GM21381 (cell line): ENCODE measurements around the gene EPS8.

Experiments used
- ATAC-seq: cut with Tn5 transposase; IDR thresholded peaks from one replicate; pipeline ENCODE4 v1.9.1; 2021; ENCODE audit warnings: mild to moderate bottlenecking, moderate library complexity; ENCODE audit not compliant: unreplicated experiment

EPS8 gene

GRCh38 chr12:15800278-15800677 lies 11.1 kb upstream of the EPS8 start:
- ATAC-seq, result no peak

GRCh38 chr12:15797818-15798217 lies 8.6 kb upstream of the EPS8 start:
- ATAC-seq, result no peak

- no peak for ATAC-seq
Observed at GRCh38 chr12:15796493-15797141, 7.4 kb upstream of the EPS8 start.

- ATAC-seq, result no peak
Observed at GRCh38 chr12:15794836-15795235, 5.6 kb upstream of the EPS8 start.

GRCh38 chr12:15794196-15794595 lies 5.0 kb upstream of the EPS8 start:
- ATAC-seq, result no peak

- ATAC-seq, result peak; percentile 38
Observed at GRCh38 chr12:15788233-15789219, 662 bp downstream of the EPS8 start.

- no peak for ATAC-seq
Observed at GRCh38 chr12:15787778-15788177, 1.4 kb downstream of the EPS8 start.

GRCh38 chr12:15786772-15787171 lies 2.4 kb downstream of the EPS8 start:
- ATAC-seq, result no peak

GRCh38 chr12:15783288-15783687 lies 5.9 kb downstream of the EPS8 start:
- no peak for ATAC-seq

GRCh38 chr12:15782667-15783066 lies 6.5 kb downstream of the EPS8 start:
- ATAC-seq, result no peak

GRCh38 chr12:15779925-15780324 lies 9.3 kb downstream of the EPS8 start:
- ATAC-seq, result no peak

GRCh38 chr12:15778126-15778525 lies 11.1 kb downstream of the EPS8 start:
- ATAC-seq, result no peak

GRCh38 chr12:15777355-15778012 lies 11.7 kb downstream of the EPS8 start:
- ATAC-seq, result no peak

GRCh38 chr12:15776532-15776931 lies 12.7 kb downstream of the EPS8 start:
- no peak for ATAC-seq

GRCh38 chr12:15774819-15775218 lies 14.4 kb downstream of the EPS8 start:
- no peak for ATAC-seq

GRCh38 chr12:15772405-15773018 lies 16.7 kb downstream of the EPS8 start:
- no peak for ATAC-seq

- ATAC-seq, result no peak
Observed at GRCh38 chr12:15770581-15770980, 18.6 kb downstream of the EPS8 start.

GRCh38 chr12:15770021-15770420 lies 19.2 kb downstream of the EPS8 start:
- no peak for ATAC-seq

GRCh38 chr12:15769586-15769985 lies 19.6 kb downstream of the EPS8 start:
- no peak for ATAC-seq

- no peak for ATAC-seq
Observed at GRCh38 chr12:15767301-15767700, 21.9 kb downstream of the EPS8 start.

- ATAC-seq, result no peak
Observed at GRCh38 chr12:15763328-15763727, 25.9 kb downstream of the EPS8 start.
